Measurements from ENCODE around the gene CEACAM7. TPM values are rescaled to one million over a fixed set of nuclear protein-coding genes. Genes with fewer than 3 reads are reported as not detected.
A peak's percentile ranks its signal among the peaks of the same experiment; 100 is the strongest.
"Not testable (repeated sequence)": the region's sequence is repeated elsewhere in the genome, so short reads cannot be mapped to it uniquely, and the experiment has no call there.

The CEACAM7 gene
- total RNA-seq, 2 donors from 2014 or later: not detected

DNA sequence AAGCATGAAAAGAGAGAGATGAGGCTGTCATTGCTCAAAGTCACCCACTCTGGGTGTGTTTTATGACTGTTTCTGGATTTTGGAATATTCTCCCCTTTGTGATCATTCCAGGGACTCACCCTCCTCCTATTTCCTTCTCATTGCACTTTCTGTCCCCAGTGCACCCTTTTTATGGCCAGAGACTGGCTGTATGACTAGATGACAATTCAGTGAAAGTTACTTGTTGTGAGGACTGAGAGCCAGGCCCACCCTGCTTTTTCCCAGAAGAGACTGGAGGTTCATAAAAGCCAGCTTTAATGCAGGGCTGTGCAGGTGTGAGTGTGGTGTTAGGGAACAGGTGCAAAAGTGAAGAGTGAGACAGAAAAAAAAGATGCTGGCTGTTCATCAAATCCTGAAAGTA lies 17.3 kb downstream of the CEACAM7 start:
- intact Hi-C loops (cut with DNase I): no loop called here
- no peak for ATAC-seq
- no peak for DNase-seq

- ATAC-seq (no peak), DNase-seq (no peak)
- intact Hi-C loops (cut with DNase I): no loop called here
Observed at GRCh38 chr19:41668315-41668714, 19.8 kb downstream of the CEACAM7 start.

- ATAC-seq: no peak
- intact Hi-C loops (cut with DNase I): no loop called here
- no peak for DNase-seq
Observed at GRCh38 chr19:41666075-41666474, 22.0 kb downstream of the CEACAM7 start.

GRCh38 chr19:41657157-41657556 lies 30.9 kb downstream of the CEACAM7 start:
- DNase-seq (no peak), ATAC-seq (no peak)
- intact Hi-C loops (cut with DNase I): no loop called here

- ATAC-seq; DNase-seq; intact Hi-C loops (cut with DNase I): not testable (repeated sequence)
Observed at GRCh38 chr19:41656756-41657155, 31.3 kb downstream of the CEACAM7 start.

DNA sequence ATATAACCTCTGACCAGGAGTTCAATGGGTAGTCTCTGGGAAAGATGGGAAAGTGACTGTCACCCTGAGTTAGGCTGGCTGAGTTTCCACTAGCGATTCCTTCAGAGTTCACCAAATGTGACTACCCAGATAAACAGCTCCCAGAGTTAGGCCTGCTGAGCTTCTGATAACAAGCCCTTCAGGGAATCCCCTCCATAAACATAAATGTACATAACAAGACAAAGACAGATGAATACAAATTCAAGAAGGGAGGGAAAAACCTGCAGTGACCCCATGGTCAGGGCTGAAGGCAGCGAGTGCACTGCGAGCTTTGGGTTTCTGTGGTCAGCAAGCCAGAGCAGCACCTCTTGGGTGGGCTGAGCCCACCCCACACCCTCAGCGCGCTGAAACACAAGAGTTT lies 35.8 kb downstream of the CEACAM7 start:
- DNase-seq: no peak
- intact Hi-C loops (cut with DNase I): no loop called here
- no peak for ATAC-seq

DNA sequence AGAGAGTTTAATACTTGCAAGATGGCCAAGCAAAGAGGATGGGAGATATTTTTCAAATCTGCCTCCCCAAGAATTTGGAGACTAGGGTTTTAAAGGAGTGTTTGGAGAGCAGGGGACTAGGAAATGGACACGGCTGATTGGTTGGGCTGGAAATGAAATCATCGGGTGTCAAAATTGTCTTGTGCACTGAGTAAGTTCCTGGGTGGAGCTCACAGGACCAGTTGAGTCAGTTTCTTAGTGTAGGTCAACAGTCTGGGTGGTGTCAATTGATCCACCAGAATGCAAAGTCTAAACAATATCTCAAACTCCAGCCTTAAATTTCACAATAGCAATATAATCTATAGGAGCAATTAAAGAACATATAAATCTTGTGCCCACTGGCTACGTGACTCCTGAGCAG lies 38.2 kb downstream of the CEACAM7 start:
- intact Hi-C loops (cut with DNase I): no loop called here
- no peak for ATAC-seq

GRCh38 chr19:41646589-41647204 lies 41.4 kb downstream of the CEACAM7 start:
- intact Hi-C loops (cut with DNase I): no loop called here

More for the DNA sequence above, 38.2 kb downstream of the CEACAM7 start:
- DNase-seq: no peak

DNA sequence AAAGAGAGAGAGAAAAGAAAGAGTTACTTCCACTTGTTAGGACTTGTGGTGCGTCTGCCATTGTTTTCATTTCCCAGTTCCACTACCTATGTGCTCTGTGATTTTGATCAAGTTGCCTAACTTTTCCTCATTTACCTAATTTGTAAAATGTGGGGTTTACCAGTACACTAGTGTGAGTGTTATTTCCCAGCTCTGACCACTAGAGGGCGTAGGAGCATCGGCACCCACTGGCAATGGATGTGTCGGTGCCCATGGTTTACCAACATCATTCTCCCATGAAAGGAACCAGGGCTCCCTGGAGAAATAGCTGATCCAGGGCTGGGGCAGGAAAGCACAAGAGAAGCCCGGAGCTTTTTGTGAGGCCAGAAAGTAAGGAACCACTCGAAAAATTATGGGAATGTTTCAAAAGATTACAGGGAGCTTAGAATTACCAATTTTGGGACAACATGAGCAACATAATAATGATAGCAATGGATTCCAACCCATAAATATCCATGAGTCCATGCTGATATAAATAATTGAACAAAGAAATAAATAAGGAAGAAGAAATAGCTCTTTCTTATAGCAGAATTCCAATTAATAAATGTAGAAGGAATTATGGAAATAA lies 46.1 kb downstream of the CEACAM7 start:
- ATAC-seq (peak; percentile 55 to 73), DNase-seq (peak; percentile 59)
- intact Hi-C loops (cut with DNase I): loop anchor here in 1 of 2 donors (5.0 kb wide), 1 partner anchor 105 kb away; no protein-coding TSS in a partner anchor

More at GRCh38 chr19:41646589-41647204, 41.4 kb downstream of the CEACAM7 start:
- DNase-seq (no peak), ATAC-seq (no peak)

DNA sequence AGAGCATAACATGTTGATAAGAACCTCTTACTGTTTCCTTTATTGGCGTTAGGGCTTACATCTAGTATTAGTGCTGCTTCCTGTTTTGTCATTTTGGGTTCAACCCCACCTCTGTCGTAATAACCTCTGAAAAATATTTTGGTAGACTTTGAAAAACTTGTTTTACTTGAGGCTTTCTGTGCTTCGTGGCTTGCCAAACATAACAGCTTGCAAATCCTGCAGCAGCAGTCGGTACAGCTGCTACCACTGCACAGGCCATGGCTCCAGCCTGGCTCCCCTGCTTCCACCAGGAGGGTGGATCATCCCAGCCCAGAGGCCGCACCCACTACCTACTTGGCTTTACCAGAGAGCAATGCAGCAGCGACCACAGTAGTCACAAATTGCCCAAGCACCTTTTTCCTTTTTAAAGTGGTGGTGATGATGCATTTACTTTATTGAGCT lies 49.4 kb downstream of the CEACAM7 start:
- DNase-seq: no peak
- intact Hi-C loops (cut with DNase I): no loop called here
- no peak for ATAC-seq

DNA sequence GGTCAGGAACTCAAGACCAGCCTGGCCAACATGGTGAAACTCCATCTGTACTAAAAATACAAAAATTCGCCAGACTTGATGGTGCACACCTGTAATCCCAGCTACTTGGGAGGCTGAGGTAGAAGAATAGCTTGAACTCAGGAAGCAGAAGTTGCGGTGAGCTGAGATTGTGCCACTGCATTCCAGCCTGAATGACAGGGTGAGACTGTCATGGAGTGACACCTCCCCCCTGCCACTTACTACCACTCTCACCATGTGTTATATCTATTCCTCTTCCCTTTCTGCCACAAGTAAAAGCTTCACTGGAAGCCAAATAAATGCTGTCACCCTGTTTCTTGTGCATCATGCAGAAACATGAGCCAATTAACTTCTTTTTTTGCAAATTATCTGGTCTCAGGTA lies 50.6 kb downstream of the CEACAM7 start:
- intact Hi-C loops (cut with DNase I): no loop called here
- DNase-seq: no peak
- ATAC-seq: no peak

GRCh38 chr19:41627966-41628675 lies 59.9 kb downstream of the CEACAM7 start:
- intact Hi-C loops (cut with DNase I): no loop called here
- no peak for ATAC-seq
- no peak for DNase-seq

GRCh38 chr19:41626877-41627276 lies 61.2 kb downstream of the CEACAM7 start, which contains the start of gene CEACAM4:
TSS of gene CEACAM4 (minus strand) at chr19:41627074. CDS start at chr19:41626963, 111 bp downstream.
- intact Hi-C loops (cut with DNase I): no loop called here
- peak; percentile 38 to 75 for ATAC-seq
- DNase-seq: no peak

DNA sequence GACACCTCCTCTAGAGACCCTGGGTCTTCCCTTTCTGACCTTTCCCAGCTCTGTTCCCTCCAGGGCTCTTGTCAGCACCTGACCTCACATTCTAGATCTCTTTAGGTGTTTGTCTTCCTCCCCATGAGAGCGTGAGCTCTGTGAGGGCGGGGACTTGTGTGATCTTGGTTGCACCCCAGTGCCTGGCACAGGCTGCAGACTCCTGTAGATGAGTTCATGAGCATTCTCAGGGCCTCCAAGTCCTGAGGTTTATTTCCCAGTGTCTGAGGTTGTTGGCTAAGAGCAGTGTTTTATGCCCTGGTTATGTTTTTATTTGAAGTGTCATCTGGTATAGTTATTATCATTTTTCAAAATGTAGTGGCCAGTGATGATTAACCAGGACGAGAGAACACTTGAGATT lies 61.8 kb downstream of the CEACAM7 start:
- intact Hi-C loops (cut with DNase I): no loop called here
- no peak for ATAC-seq
- no peak for DNase-seq

- ATAC-seq (no peak), DNase-seq (no peak)
- intact Hi-C loops (cut with DNase I): no loop called here
Observed at GRCh38 chr19:41624937-41625336, 63.1 kb downstream of the CEACAM7 start.

DNA sequence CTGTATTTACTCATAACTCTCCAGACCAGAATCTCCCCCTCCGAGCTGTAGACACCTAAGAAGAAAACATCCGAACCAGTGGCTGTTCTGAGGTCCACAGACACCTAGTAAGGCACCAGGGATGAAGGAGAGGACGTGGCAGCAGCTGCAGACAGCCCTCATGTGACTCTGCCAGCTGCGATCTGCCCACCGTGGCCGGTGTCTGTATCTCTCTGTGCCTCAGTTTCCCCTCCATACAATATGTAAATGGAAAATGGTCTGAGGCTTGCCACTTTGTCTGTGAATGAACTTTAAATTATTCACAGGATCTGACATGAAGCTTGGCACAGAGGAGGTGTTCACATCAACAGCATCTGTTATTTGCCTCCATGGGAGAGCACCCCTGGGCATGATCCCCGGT lies 63.6 kb downstream of the CEACAM7 start:
- DNase-seq (no peak), ATAC-seq (no peak)
- intact Hi-C loops (cut with DNase I): no loop called here

GRCh38 chr19:41623360-41623759 lies 64.7 kb downstream of the CEACAM7 start:
- DNase-seq (no peak), ATAC-seq (no peak)
- intact Hi-C loops (cut with DNase I): no loop called here
